ENCODE measurements around the gene ITGB8.

ITGB8 gene

GRCh38 chr7:20343941-20344340, 13.2 kb downstream of the ITGB8 start:
- TF ChIP-seq, protein P1, sequence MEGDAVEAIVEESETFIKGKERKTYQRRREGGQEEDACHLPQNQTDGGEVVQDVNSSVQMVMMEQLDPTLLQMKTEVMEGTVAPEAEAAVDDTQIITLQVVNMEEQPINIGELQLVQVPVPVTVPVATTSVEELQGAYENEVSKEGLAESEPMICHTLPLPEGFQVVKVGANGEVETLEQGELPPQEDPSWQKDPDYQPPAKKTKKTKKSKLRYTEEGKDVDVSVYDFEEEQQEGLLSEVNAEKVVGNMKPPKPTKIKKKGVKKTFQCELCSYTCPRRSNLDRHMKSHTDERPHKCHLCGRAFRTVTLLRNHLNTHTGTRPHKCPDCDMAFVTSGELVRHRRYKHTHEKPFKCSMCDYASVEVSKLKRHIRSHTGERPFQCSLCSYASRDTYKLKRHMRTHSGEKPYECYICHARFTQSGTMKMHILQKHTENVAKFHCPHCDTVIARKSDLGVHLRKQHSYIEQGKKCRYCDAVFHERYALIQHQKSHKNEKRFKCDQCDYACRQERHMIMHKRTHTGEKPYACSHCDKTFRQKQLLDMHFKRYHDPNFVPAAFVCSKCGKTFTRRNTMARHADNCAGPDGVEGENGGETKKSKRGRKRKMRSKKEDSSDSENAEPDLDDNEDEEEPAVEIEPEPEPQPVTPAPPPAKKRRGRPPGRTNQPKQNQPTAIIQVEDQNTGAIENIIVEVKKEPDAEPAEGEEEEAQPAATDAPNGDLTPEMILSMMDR (IDR thresholded peaks at IDR 0.05; ENCODE audit: extremely low read depth, insufficient read depth, missing control alignments), result no peak
- in situ Hi-C loops (cut with MboI; ENCODE audit: low pct_unique_long_range_greater_than_20kb, low sequenced_read_pairs, unreplicated experiment), result no loop called here
- no peak for DNase-seq (ENCODE audit: low spot score)

- in situ Hi-C loops (cut with MboI; ENCODE audit: low pct_unique_long_range_greater_than_20kb, low sequenced_read_pairs, unreplicated experiment), result no loop called here
- TF ChIP-seq, protein P1 (IDR thresholded peaks at IDR 0.05; ENCODE audit: extremely low read depth, insufficient read depth, missing control alignments), result no peak
- no peak for DNase-seq (ENCODE audit: low spot score)
Observed at GRCh38 chr7:20344396-20344795, 13.7 kb downstream of the ITGB8 start.

GRCh38 chr7:20346577-20346976, 15.9 kb downstream of the ITGB8 start:
- DNase-seq (ENCODE audit: low spot score), result no peak
- TF ChIP-seq, protein P1 (IDR thresholded peaks at IDR 0.05; ENCODE audit: extremely low read depth, insufficient read depth, missing control alignments), result no peak
- in situ Hi-C loops (cut with MboI; ENCODE audit: low pct_unique_long_range_greater_than_20kb, low sequenced_read_pairs, unreplicated experiment), result no loop called here

DNA sequence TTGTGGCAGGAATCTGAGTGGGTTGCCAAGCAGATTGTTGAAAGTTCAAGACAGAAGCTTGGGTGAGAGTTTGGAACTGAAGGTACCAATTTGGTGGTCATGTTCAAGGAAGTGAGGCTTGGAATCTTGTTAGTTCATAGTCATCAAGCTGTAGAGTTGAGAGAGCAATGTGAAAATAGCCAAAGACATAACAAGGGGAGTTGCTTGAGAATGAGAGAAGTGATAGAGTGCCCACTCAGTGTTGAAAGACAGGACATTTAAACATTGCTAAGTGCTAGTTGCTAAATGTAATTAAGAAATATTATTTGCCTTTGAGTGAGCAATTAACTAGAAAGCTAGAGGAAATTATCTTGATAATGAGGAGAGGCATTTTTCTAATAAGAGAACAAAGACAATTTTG, 17.0 kb downstream of the ITGB8 start:
- TF ChIP-seq, protein P1 (IDR thresholded peaks at IDR 0.05; ENCODE audit: extremely low read depth, insufficient read depth, missing control alignments), result no peak
- in situ Hi-C loops (cut with MboI; ENCODE audit: low pct_unique_long_range_greater_than_20kb, low sequenced_read_pairs, unreplicated experiment), result no loop called here
- no peak for DNase-seq (ENCODE audit: low spot score)

GRCh38 chr7:20348125-20348807, 17.6 kb downstream of the ITGB8 start:
- in situ Hi-C loops (cut with MboI; ENCODE audit: low pct_unique_long_range_greater_than_20kb, low sequenced_read_pairs, unreplicated experiment), result no loop called here
- TF ChIP-seq, protein P1 (IDR thresholded peaks at IDR 0.05; ENCODE audit: extremely low read depth, insufficient read depth, missing control alignments), result no peak
- DNase-seq (ENCODE audit: low spot score), result no peak

GRCh38 chr7:20350518-20350951, 19.8 kb downstream of the ITGB8 start:
- in situ Hi-C loops (cut with MboI; ENCODE audit: low pct_unique_long_range_greater_than_20kb, low sequenced_read_pairs, unreplicated experiment), result no loop called here
- TF ChIP-seq, protein P1 (IDR thresholded peaks at IDR 0.05; ENCODE audit: extremely low read depth, insufficient read depth, missing control alignments), result no peak
- DNase-seq (ENCODE audit: low spot score), result no peak
